Activated CD4-positive, alpha-beta T cell treated with anti-CD3 and anti-CD28 coated beads for 1 hour (primary cell): ENCODE measurements around the gene TMEM147.

Experiments used
- DNase-seq: peaks from one replicate; pipeline ENCODE4 v3.0.0-alpha.2; 2020

TMEM147 gene

DNA sequence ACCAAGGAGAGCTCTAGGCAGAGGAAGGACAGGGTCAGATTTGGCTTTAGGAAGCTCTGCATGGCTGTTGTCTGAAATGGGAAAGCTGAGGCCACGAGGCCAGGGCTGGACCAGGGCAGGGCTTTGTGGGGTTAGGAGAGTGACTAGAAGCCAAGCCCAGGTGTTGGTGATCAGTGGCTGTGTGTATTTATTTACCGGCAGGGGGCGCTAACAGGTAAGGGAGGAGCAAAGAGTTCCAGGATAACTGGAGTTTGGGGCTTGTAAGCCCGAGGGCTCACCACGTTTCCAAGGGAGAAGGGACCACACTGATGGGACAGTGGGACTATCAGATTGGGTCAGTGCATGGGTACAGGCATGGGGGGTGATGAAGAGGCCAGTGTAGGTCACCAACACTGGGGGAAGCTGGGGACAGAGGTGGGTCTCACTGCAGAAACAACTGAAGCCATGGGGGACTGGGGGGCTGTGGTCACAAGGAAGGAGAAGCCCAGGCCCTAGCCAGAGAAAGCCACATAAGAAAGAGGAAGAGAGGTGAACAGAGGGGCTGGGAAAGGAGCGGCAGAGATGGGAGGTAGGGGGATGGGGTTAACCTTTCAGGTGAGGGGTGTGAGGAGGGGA lies 3.9 kb downstream of the TMEM147 start:
- peak; percentile 26 for DNase-seq

DNA sequence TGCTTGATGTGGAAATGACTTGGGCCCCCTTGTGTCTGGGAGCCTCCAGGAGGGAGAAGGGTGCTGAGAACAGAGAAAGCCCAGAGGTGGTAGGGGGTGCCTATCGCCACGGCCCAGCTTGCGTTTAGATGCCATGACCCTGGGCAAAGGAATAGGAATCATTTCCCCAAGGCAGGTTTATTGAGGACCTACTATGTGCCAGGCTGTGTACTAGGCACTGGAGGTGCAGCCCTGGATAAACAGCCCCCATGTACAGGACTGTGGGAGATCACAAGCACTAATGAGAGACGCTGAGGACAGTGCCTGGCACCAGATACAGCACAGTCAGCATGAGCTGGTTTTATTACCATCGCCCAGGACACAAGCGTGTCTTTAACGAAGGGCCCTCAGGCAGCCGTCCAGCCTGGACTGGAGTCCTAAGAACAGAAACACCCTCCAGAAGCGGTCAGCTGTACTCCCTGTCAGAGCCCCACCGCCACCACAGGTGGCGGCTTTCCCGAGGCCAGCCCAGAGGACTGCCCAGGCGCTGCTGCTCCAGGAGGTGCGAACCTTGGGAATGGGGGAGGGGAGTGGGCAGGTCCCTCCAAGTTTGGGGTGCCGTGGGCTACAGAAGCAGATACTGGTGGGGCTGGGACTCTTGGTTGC lies 4.6 kb downstream of the TMEM147 start:
- DNase-seq, result no peak

DNA sequence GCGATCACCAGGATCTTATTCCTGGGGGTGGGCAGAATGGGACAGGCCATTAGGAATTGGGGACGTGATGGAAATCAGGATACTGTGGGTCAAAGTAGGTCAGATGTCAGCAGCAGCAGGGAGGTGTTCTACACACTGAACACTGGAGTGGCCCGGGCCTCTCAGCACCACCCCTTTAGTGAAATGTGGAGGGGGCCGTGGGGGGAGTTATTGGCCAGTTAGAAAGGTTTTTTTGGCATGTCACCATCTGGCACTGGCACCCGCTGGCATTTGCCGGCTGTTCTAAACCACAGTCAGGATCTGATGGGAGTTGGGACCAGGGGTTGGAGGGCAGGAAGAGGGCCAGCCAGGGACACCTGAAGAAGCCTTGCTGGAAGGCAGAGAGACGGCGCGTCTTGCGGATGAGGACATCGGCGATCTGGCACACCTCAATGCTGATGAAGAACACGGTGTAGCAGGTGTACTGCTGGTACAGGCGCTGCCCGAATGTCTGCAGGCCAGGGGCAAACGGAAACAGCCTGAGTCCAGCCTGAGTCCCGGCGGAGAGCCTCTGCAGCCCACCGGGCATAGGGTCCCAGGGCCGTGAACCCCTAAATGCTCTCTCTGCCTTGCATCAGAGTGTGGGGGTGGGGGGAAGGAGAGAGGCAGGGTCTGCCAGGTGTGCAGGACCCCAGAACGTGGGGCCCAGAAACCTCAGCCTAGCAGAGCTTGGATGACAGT lies 5.8 kb downstream of the TMEM147 start:
- no peak for DNase-seq

- no peak for DNase-seq
Measured at GRCh38 chr19:35552534-35553384, 7.3 kb downstream of the TMEM147 start.

DNA sequence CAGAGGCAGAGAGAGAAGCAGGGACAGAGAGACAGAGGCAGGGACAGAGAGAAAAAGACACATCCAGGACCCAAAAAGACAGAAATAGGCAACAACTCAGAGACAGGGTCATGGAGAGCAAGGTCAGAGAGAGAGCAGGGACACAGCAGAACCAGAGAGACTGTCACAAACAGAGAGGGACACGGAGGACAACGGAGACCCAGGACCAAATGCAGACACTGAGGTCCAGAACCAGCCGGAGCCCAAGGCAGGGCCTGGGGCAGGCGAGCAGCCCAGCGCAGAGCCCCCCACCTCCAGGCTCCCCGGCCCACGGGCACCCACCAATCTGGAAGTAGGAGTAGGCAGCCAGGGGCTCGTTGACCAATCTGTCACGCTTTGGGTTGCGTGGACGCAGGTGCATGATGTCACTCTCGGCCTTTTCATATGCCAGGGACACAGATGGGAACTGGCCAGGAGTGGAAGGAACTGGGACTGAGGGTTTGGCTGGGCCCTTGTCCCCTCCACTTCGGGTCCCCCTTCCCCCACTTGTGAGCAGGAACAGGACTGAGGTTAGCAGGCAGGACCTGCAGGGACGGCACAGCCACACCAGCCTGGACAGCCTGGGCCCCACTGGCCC lies 8.1 kb downstream of the TMEM147 start:
- no peak for DNase-seq

GRCh38 chr19:35554076-35554475 lies 8.7 kb downstream of the TMEM147 start:
- DNase-seq, result no peak

GRCh38 chr19:35555301-35556005 lies 10.0 kb downstream of the TMEM147 start:
- no peak for DNase-seq

DNA sequence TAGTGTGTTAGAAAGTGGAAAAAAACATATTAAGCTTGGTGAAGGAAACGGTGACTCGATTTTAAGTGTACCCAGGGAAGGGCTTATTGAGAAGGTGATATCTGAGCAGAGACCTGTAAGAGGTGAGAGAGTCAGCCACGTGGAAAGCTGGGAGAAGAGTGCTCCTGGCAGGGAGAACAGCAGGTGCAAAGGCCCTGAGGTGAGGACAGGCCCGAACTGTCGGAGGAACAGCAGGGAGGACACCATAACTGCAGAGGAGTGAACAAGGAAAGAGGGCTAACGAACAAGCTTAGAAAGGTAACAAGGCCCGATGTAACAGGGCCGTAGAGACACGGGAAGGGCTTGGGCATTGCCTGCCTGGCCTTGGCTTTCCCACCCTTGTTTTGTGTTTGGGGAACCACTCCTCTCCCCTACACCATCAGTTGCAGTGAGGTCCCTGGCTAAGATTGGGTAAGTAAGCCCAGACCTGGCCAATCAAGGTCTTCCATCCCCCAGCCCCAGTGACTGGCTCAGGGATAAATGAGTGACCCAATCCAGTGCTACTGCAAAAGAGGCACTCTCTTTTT lies 10.7 kb downstream of the TMEM147 start:
- no peak for DNase-seq

GRCh38 chr19:35556846-35557538 lies 11.6 kb downstream of the TMEM147 start:
- no peak for DNase-seq

- DNase-seq, result peak; percentile 32
Measured at GRCh38 chr19:35557539-35558399, 12.3 kb downstream of the TMEM147 start.

DNA sequence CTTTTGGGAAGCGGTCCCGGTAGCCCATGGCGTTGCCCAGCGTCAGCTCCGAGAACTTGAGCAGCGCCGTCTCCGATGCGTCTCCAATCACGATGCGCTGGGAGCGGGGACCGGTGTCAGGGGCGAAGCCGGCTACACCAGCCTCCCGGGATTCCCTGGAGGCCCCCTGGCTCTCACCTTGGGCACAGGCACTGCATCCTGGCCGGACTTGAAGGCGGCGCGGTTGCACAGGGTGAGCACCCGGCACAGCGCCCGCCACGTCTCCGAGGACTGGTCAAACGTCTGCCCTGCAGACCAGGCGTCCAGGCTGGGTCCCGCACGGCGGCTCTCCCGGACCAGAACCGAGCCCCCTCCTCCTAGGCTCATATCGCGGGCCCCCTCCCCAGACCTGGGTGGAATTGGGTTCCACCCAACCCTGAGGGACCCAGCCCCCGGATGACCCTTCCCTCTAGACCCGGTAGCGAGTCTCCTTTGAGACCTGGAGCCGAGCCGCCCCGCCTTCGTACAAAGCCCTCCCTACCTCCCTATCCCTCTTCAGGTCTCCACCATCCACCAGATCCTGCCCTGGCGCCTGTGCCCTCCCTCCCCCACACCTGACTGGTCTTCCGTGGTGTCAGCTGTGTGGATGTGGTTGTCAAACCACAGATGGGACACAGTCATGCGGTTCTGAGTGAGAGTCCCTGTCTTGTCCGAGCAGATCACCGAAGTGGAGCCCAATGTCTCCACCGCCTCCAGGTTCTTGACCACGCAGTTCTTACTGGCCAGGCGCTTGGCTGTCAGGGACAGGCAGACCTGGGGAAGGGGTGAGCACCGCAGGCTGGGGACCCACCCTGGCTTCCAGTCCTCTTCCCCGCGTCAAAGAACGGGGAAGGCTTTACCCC lies 13.2 kb downstream of the TMEM147 start:
- DNase-seq, result no peak

DNA sequence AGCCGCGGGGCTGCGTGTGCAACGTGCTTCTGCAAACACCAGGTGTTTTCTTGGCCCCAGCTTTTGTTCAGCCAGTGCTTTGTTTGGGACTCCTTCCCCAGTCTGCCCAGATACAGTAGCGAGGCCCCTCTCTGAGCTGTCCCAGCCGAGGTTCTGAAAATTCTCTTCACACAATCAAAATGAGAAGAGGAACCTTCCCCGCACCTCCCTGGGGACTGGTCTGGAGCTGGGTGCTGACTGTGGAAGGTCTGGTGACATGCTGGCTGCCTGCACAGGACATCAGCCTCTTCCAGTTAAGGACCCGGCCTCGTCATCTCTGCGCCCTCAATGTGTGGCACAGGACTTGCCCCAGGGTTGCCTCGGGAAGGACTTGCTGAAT lies 13.8 kb downstream of the TMEM147 start:
- DNase-seq, result no peak

- no peak for DNase-seq
Measured at GRCh38 chr19:35559781-35560180, 14.4 kb downstream of the TMEM147 start.

DNA sequence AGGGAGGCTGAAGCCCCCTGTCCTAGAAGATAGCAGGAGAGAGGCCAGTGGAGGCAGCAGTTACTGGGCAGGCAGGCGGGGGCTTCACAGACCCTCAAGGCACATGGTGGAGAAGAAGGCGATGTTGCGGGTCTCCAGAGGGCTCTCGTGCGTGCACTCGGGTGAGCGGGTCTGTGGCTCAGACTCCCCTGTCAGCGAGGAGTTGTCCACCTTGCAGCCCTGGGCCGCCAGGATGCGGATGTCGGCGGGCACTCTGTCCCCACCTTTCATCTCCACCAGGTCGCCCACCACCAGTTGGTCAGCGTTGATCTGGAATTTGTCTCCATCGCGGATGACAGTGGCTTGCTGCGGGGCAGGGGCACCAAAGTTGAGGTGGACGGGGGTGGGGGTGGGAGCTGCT lies 14.8 kb downstream of the TMEM147 start:
- no peak for DNase-seq

GRCh38 chr19:35560677-35561076 lies 15.3 kb downstream of the TMEM147 start:
- no peak for DNase-seq

GRCh38 chr19:35561436-35561835 lies 16.0 kb downstream of the TMEM147 start:
- DNase-seq, result no peak

- DNase-seq, result no peak
Measured at GRCh38 chr19:35562336-35562735, 16.9 kb downstream of the TMEM147 start.

GRCh38 chr19:35562776-35563175 lies 17.4 kb downstream of the TMEM147 start:
- no peak for DNase-seq

- no peak for DNase-seq
Measured at GRCh38 chr19:35563207-35563829, 17.9 kb downstream of the TMEM147 start, which contains the start of gene ATP4A. Gene ATP4A, minus strand, starts transcription at chr19:35563658. Its CDS starts 29 bp downstream, at chr19:35563629.
